Panc1 (cell line): ENCODE data around the gene RSRP1. TPM values are rescaled to one million over a fixed set of nuclear protein-coding genes. Genes with fewer than 3 reads are reported as not detected.

Experiments
- ATAC-seq: fragments of 200-7000 bp; cut with Tn5 transposase; 2 replicates; pipeline ENCODE4 v1.9.1; 2020; ENCODE audit warnings: mild to moderate bottlenecking, moderate library complexity
- BruUV-seq: library from RNA; stranded (reverse); fragments of 400-500 nt; replicated peaks from 2 replicates; lab custom pipeline; 2021; lab: Mats Ljungman, UMichigan
- CTCF ChIA-PET: fragments of 300-600 bp; sonication (Branson Sonifier 250); formaldehyde crosslinking; loops from one replicate; lab custom pipeline; 2022; ENCODE audit warnings: antibody characterized with exemption; lab: Charles Lee
- POLR2A ChIA-PET: fragments of 300-600 bp; sonication (Branson Sonifier 250); formaldehyde crosslinking; loops from one replicate; lab custom pipeline; 2022; ENCODE audit warnings: antibody characterized with exemption; lab: Charles Lee
- DNase-seq: peaks from one replicate; pipeline ENCODE4 v3.0.0-alpha.2; 2010; ENCODE audit warnings: low read depth, low spot score
- H3K27ac ChIP-seq: 2 replicates; pipeline ENCODE4 v1.5.1; 2011; ENCODE audit warnings: mild to moderate bottlenecking, low read length, inconsistent platforms
- H3K27me3 ChIP-seq: fragments of 200-500 bp; sonication (Bioruptor generic); 2 replicates; pipeline ENCODE4 v1.6.0; 2014; ENCODE audit warnings: low read length, inconsistent platforms; ENCODE audit not compliant: control insufficient read depth, insufficient read depth
- H3K36me3 ChIP-seq: fragments of 200-500 bp; sonication (Bioruptor generic); 2 replicates; pipeline ENCODE4 v1.5.1; 2014; ENCODE audit warnings: inconsistent platforms, mild to moderate bottlenecking, low read length, moderate library complexity; ENCODE audit not compliant: control insufficient read depth, insufficient read depth
- H3K4me1 ChIP-seq: 2 replicates; pipeline ENCODE4 v1.5.1; 2011; ENCODE audit warnings: inconsistent platforms, mild to moderate bottlenecking, low read length, moderate library complexity; ENCODE audit not compliant: control insufficient read depth, insufficient read depth
- H3K4me3 ChIP-seq, 2 experiments: 2 replicates each; pipeline ENCODE4 v1.5.1; 2011 to 2012; ENCODE audit warnings: low read depth in 2 of 2, low read length in 2 of 2, mild to moderate bottlenecking in 2 of 2, inconsistent platforms in 1 of 2, moderate library complexity in 1 of 2
- H3K9me3 ChIP-seq: fragments of 200-500 bp; sonication (Bioruptor generic); 2 replicates; pipeline ENCODE4 v1.5.1; 2014; ENCODE audit warnings: low read depth, mild to moderate bottlenecking, inconsistent platforms, low read length, moderate library complexity; ENCODE audit not compliant: control insufficient read depth, insufficient read depth
- CTCF ChIP-seq: fragments of 450-650 bp; IDR thresholded peaks from 2 replicates; pipeline ENCODE4 v1.5.1; 2017; ENCODE audit warnings: mild to moderate bottlenecking
- POLR2AphosphoS5 ChIP-seq: IDR thresholded peaks from 2 replicates; pipeline ENCODE4 v1.6.1; 2012; ENCODE audit warnings: mild to moderate bottlenecking, low read depth, low read length, moderate library complexity
- REST ChIP-seq, 2 experiments: IDR thresholded peaks; 2 replicates each; pipeline ENCODE4 v1.6.1; 2011 to 2012; ENCODE audit warnings: low read depth in 2 of 2, control low read depth in 1 of 2, low read length in 1 of 2, mild to moderate bottlenecking in 1 of 2, moderate library complexity in 1 of 2; ENCODE audit not compliant: insufficient read depth in 1 of 2
- SIN3A ChIP-seq: IDR thresholded peaks from 2 replicates; pipeline ENCODE4 v1.6.1; 2012; ENCODE audit warnings: low read depth, mild to moderate bottlenecking, low read length, moderate library complexity, borderline replicate concordance; ENCODE audit not compliant: insufficient read depth
- TCF7L2 ChIP-seq: IDR thresholded peaks from 2 replicates; pipeline ENCODE4 v1.6.1; 2011; ENCODE audit warnings: mild to moderate bottlenecking, low read depth, low read length, inconsistent platforms
- in situ Hi-C: cut with HindIII; loops from 2 replicates; pipeline ENCODE4 v1.10.0; 2016; ENCODE audit warnings: low sequenced_read_pairs, low pct_unique_long_range_greater_than_20kb
- intact Hi-C: fragments of 100-400 bp; cut with micrococcal nuclease; formaldehyde crosslinking; loops from one replicate; pipeline ENCODE4 v1.10.0; 2022; ENCODE audit not compliant: unreplicated experiment
- total RNA-seq: library from RNA; stranded (reverse); gene quantifications from one replicate; pipeline ENCODE4 v1.2.1, GENCODE V29; 2021; ENCODE audit not compliant: unreplicated experiment

RSRP1 gene
- total RNA-seq, 1 experiment from 2014 or later = 104 TPM

GRCh38 chr1:25217015-25217414, 30.2 kb downstream of the RSRP1 start:
- no peak for DNase-seq
- ATAC-seq = no peak
- Histone ChIP-seq H3K36me3 (no peaks in the 10 kb centered on the region), H3K27ac (no peak overlapping the region), H3K9me3 (no peaks in the 10 kb centered on the region), H3K4me3 (no peak overlapping the region), H3K27me3 (no peaks in the 10 kb centered on the region), H3K4me1 (no peaks in the 10 kb centered on the region)
- in situ Hi-C loops = no loop called here
- no TSS peak for BruUV-seq
- intact Hi-C loops = no loop called here
- ChIA-PET CTCF (no interaction called here), POLR2A (no interaction called here)
- TF ChIP-seq SIN3A (no peak), POLR2AphosphoS5 (no peak), CTCF (no peak), TCF7L2 (no peak), REST (IDR thresholded peaks at IDR 0.05; ENCODE audit: insufficient read depth in 1 of 2, low read depth in 2 of 2, low read length in 1 of 2) (no peak)

- no peak for DNase-seq
These were observed 31.1 kb downstream of the RSRP1 start for GRCh38 chr1:25216123-25216522.

More at GRCh38 chr1:25216123-25216522, 31.1 kb downstream of the RSRP1 start:
- H3K9me3 ChIP-seq = no peaks in the 10 kb centered on the region
- CTCF ChIA-PET = no interaction called here
- ATAC-seq = no peak
- TF ChIP-seq SIN3A (no peak), REST (IDR thresholded peaks at IDR 0.05; ENCODE audit: insufficient read depth in 1 of 2, low read depth in 2 of 2, low read length in 1 of 2) (no peak), CTCF (no peak), TCF7L2 (no peak), POLR2AphosphoS5 (no peak)
- in situ Hi-C loops = no loop called here
- no peaks in the 10 kb centered on the region for H3K27me3 ChIP-seq
- intact Hi-C loops = no loop called here
- H3K4me3 ChIP-seq = no peak overlapping the region
- no TSS peak for BruUV-seq
- POLR2A ChIA-PET = no interaction called here
- H3K27ac ChIP-seq = no peak overlapping the region
- no peaks in the 10 kb centered on the region for H3K36me3 ChIP-seq
- no peaks in the 10 kb centered on the region for H3K4me1 ChIP-seq
